Effector memory CD4-positive, alpha-beta T cell (primary cell): ENCODE measurements around the gene OVCA2.

Source experiments
- DNase-seq, 3 donors: peaks; one replicate each; pipeline ENCODE4 v3.0.0-alpha.2; 2020
- H3K27ac ChIP-seq: 2 replicates; pipeline ENCODE4 v1.7.0; 2013; ENCODE audit warnings: mild to moderate bottlenecking, low read length, moderate library complexity; ENCODE audit not compliant: insufficient read depth, poor library complexity, severe bottlenecking
- H3K27me3 ChIP-seq: replicated peaks from 2 replicates; pipeline ENCODE4 v1.7.0; 2013; ENCODE audit warnings: mild to moderate bottlenecking, low read length; ENCODE audit not compliant: insufficient read depth, control insufficient read depth, poor library complexity, severe bottlenecking
- H3K36me3 ChIP-seq: 2 replicates; pipeline ENCODE4 v1.7.0; 2013; ENCODE audit warnings: mild to moderate bottlenecking, low read length, moderate library complexity; ENCODE audit not compliant: control insufficient read depth, insufficient read depth
- H3K4me1 ChIP-seq: 2 replicates; pipeline ENCODE4 v1.7.0; 2013; ENCODE audit warnings: low read length, mild to moderate bottlenecking; ENCODE audit not compliant: control insufficient read depth, insufficient read depth, poor library complexity, severe bottlenecking
- H3K4me3 ChIP-seq: 2 replicates; pipeline ENCODE4 v1.7.0; 2013; ENCODE audit warnings: low read length, low read depth, mild to moderate bottlenecking; ENCODE audit not compliant: insufficient read depth, poor library complexity, severe bottlenecking
- H3K9me3 ChIP-seq: 2 replicates; pipeline ENCODE4 v1.7.0; 2013; ENCODE audit warnings: mild to moderate bottlenecking, low read length, moderate library complexity; ENCODE audit not compliant: control insufficient read depth
- total RNA-seq, 3 donors: gene quantifications; one replicate each; lab custom pipeline; 2026; lab: John Stamatoyannopoulos, UW

OVCA2 gene
- total RNA-seq: 0 reads per million in 3 donors

DNA sequence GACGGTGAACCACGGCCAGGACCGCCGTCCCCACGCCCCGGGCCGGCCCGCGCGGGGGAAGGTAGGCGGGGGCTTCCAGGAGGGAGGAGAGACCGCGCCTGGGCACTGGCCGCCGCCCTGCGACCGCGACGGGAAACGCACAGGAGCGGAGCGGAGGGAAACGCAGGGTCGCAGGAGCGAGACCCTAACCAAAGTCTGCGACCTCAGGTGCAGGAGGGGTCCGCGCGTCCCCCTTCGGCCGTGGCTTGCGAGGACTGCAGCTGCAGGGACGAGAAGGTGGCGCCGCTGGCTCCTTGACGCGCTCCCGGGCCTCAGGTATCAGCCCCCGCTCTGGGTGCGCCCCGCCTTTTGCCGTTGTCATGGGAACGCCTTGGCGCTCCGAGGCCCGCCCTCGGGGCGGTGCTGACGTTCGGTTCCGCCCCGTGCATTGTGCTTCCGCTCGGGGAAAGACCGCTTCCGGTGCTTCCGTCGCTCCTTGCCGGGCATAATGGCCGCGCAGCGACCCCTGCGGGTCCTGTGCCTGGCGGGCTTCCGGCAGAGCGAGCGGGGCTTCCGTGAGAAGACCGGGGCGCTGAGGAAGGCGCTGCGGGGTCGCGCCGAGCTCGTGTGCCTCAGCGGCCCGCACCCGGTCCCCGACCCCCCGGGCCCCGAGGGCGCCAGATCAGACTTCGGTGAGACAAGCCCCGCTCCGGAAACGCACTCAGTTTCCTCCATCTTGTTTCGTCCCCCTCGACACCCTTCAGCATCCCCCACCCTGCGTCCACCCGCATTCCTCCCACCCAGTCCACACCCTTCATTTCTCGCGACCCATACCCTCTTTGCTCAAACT, at the start of gene OVCA2:
Gene OVCA2, plus strand, starts transcription at position 462 of the 829 bp plus-strand sequence. Its CDS starts 26 bp downstream, at position 488.
- peak; percentile 94 to 97 (median 96) for DNase-seq
- Histone ChIP-seq H3K36me3 (peaks cover 29% of the 10 kb centered on the region), H3K27me3 (no peaks in the 10 kb centered on the region), H3K4me3 (peak within 1 kb of the TSS; percentile 80), H3K9me3 (no peaks in the 10 kb centered on the region), H3K4me1 (peaks cover 14% of the 10 kb centered on the region), H3K27ac (peak within 1 kb of the TSS; percentile 91)

- Histone ChIP-seq H3K36me3 (no peaks in the 10 kb centered on the region), H3K9me3 (no peaks in the 10 kb centered on the region), H3K4me3 (no peak overlapping the region), H3K4me1 (no peaks in the 10 kb centered on the region), H3K27ac (no peak overlapping the region), H3K27me3 (no peaks in the 10 kb centered on the region)
- no peak for DNase-seq
Observed at GRCh38 chr17:1992541-1992940, 49.3 kb upstream of the OVCA2 start.

GRCh38 chr17:1994707-1995106, 47.1 kb upstream of the OVCA2 start:
- peaks cover 8% of the 10 kb centered on the region for H3K27me3 ChIP-seq

GRCh38 chr17:1995321-1995892, 46.4 kb upstream of the OVCA2 start:
- no peak overlapping the region for H3K4me3 ChIP-seq
- no peak overlapping the region for H3K27ac ChIP-seq
- H3K36me3 ChIP-seq: no peaks in the 10 kb centered on the region
- H3K9me3 ChIP-seq: no peaks in the 10 kb centered on the region
- H3K27me3 ChIP-seq: peaks cover 8% of the 10 kb centered on the region
- DNase-seq: no peak
- no peaks in the 10 kb centered on the region for H3K4me1 ChIP-seq

More at GRCh38 chr17:1994707-1995106, 47.1 kb upstream of the OVCA2 start:
- DNase-seq: no peak
- Histone ChIP-seq H3K4me3 (no peak overlapping the region), H3K9me3 (no peaks in the 10 kb centered on the region), H3K4me1 (no peaks in the 10 kb centered on the region), H3K36me3 (no peaks in the 10 kb centered on the region), H3K27ac (no peak overlapping the region)

DNA sequence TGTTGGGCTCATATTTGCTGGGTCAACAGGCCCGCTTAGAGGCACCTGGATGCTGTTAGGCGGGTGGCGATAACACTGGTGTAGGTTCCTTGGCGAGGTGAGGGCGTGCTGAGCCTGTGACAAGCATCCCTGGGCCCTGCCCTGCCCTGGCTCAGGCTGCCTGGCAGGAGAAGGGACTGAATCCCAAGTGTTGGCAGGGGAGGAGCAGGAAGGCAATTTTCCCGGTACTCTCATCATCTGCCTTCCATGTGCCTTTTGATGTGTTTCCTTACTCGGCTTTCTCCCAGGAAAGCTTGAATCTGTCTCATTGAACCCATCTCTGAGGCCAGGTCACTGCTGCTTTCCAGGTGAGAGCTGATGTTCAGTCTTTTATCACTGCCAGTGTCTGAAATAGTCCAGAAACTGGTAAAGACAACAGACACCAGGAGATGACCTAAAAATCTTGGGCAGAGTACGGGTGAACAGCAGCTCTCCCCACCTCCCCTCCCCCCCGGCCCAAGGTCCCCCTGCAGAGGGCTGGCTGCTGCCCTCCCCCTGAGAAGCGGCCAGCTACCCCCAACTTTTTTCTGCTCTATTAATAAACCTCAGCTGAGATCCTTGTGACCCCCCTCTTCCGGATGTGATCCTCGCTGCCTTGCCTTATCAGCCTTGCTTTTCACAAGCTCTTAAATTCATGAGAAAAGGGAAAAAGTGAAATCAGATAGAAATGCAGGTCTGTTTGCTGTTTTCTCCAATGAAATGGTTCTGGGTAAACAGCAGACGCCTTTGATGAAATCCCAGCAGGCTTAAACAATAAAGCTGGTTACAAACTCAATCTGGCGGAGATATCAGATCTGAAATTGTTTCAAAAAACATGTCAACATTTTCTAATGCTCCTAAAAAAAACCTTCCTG, 45.7 kb upstream of the OVCA2 start:
- no peaks in the 10 kb centered on the region for H3K9me3 ChIP-seq
- no peaks in the 10 kb centered on the region for H3K36me3 ChIP-seq
- no peaks in the 10 kb centered on the region for H3K4me1 ChIP-seq
- no peak overlapping the region for H3K4me3 ChIP-seq
- H3K27ac ChIP-seq: no peak overlapping the region
- DNase-seq: no peak
- peaks cover 8% of the 10 kb centered on the region for H3K27me3 ChIP-seq

GRCh38 chr17:1996800-1997288, 45.0 kb upstream of the OVCA2 start:
- no peak overlapping the region for H3K4me3 ChIP-seq
- no peak overlapping the region for H3K27ac ChIP-seq
- H3K4me1 ChIP-seq: no peaks in the 10 kb centered on the region
- no peaks in the 10 kb centered on the region for H3K36me3 ChIP-seq
- H3K27me3 ChIP-seq: peaks cover 8% of the 10 kb centered on the region
- DNase-seq: no peak
- H3K9me3 ChIP-seq: no peaks in the 10 kb centered on the region

GRCh38 chr17:1997289-1997926, 44.4 kb upstream of the OVCA2 start:
- H3K27me3 ChIP-seq: peaks cover 8% of the 10 kb centered on the region
- H3K9me3 ChIP-seq: no peaks in the 10 kb centered on the region
- H3K4me1 ChIP-seq: no peaks in the 10 kb centered on the region
- H3K36me3 ChIP-seq: no peaks in the 10 kb centered on the region
- no peak overlapping the region for H3K4me3 ChIP-seq
- no peak for DNase-seq
- H3K27ac ChIP-seq: no peak overlapping the region

GRCh38 chr17:1997927-1998742, 43.7 kb upstream of the OVCA2 start:
- H3K27me3 ChIP-seq: peaks cover 8% of the 10 kb centered on the region

More at GRCh38 chr17:1997927-1998742, 43.7 kb upstream of the OVCA2 start:
- Histone ChIP-seq H3K36me3 (no peaks in the 10 kb centered on the region), H3K4me3 (peak overlapping the region; percentile 29), H3K4me1 (no peaks in the 10 kb centered on the region), H3K9me3 (no peaks in the 10 kb centered on the region), H3K27ac (no peak overlapping the region)
- no peak for DNase-seq
